CD4-positive, alpha-beta T cell treated with Interleukin-12 subunit alpha and Interleukin-12 subunit beta, for 1 hour (primary cell): Measurements from ENCODE around the gene SH3RF3.
A peak's percentile ranks its signal among the peaks of the same experiment; 100 is the strongest.

ENCODE experiments used
- DNase-seq: peaks from one replicate; pipeline ENCODE4 v3.0.0-alpha.2; 2020

SH3RF3 gene

GRCh38 chr2:109292386-109292785 is 163.4 kb downstream of the SH3RF3 start:
- no peak for DNase-seq

GRCh38 chr2:109293663-109294062 is 164.7 kb downstream of the SH3RF3 start:
- DNase-seq, result no peak

GRCh38 chr2:109294523-109294922 is 165.5 kb downstream of the SH3RF3 start:
- DNase-seq, result no peak

- DNase-seq, result no peak
These were observed 166.2 kb downstream of the SH3RF3 start for GRCh38 chr2:109295070-109295780.

- DNase-seq, result no peak
These were observed 166.7 kb downstream of the SH3RF3 start for GRCh38 chr2:109295781-109296117.

GRCh38 chr2:109297566-109298490 is 168.8 kb downstream of the SH3RF3 start:
- DNase-seq, result no peak

- DNase-seq, result no peak
These were observed 169.8 kb downstream of the SH3RF3 start for GRCh38 chr2:109298851-109299250.

- no peak for DNase-seq
These were observed 170.5 kb downstream of the SH3RF3 start for GRCh38 chr2:109299536-109299935.

GRCh38 chr2:109300582-109300981 is 171.6 kb downstream of the SH3RF3 start:
- no peak for DNase-seq

- DNase-seq, result no peak
These were observed 172.7 kb downstream of the SH3RF3 start for GRCh38 chr2:109301746-109302145.

GRCh38 chr2:109302319-109302718 is 173.3 kb downstream of the SH3RF3 start:
- no peak for DNase-seq

- DNase-seq, result no peak
These were observed 175.2 kb downstream of the SH3RF3 start for GRCh38 chr2:109304242-109304641.

GRCh38 chr2:109304731-109305470 is 175.9 kb downstream of the SH3RF3 start:
- DNase-seq, result no peak

- no peak for DNase-seq
These were observed 176.6 kb downstream of the SH3RF3 start for GRCh38 chr2:109305490-109306167.

GRCh38 chr2:109306190-109306589 is 177.2 kb downstream of the SH3RF3 start:
- no peak for DNase-seq

- DNase-seq, result no peak
These were observed 182.8 kb downstream of the SH3RF3 start for GRCh38 chr2:109311771-109312170.

- DNase-seq, result peak; percentile 8
These were observed 183.9 kb downstream of the SH3RF3 start for GRCh38 chr2:109312902-109313301.

- no peak for DNase-seq
These were observed 184.3 kb downstream of the SH3RF3 start for GRCh38 chr2:109313343-109313742.

- no peak for DNase-seq
These were observed 187.1 kb downstream of the SH3RF3 start for GRCh38 chr2:109316091-109316490.

GRCh38 chr2:109317471-109318095 is 188.6 kb downstream of the SH3RF3 start:
- no peak for DNase-seq

- DNase-seq, result no peak
These were observed 189.3 kb downstream of the SH3RF3 start for GRCh38 chr2:109318150-109318948.

GRCh38 chr2:109318949-109319342 is 189.9 kb downstream of the SH3RF3 start:
- no peak for DNase-seq
